DND-41 (cell line): ENCODE data around the gene RORC.

Experiments used
- CTCF ChIP-seq: IDR thresholded peaks from 2 replicates; pipeline ENCODE4 v1.5.1; 2012; ENCODE audit warnings: borderline replicate concordance, low read length, moderate library complexity, mild to moderate bottlenecking; ENCODE audit not compliant: poor library complexity, severe bottlenecking; ENCODE audit errors: extremely low read depth
- EZH2 ChIP-seq: IDR thresholded peaks from 3 replicates; pipeline ENCODE4 v1.6.1; 2012; ENCODE audit warnings: borderline replicate concordance, low read depth, mild to moderate bottlenecking, moderate library complexity, low read length, inconsistent platforms; ENCODE audit not compliant: severe bottlenecking

GRCh38 chr1:151760597-151761385 lies 70.8 kb downstream of the RORC start:
- TF ChIP-seq EZH2 = no peak
- no peak for TF ChIP-seq CTCF
